ENCODE results near the gene ADAMTSL3.

The ADAMTSL3 gene

DNA sequence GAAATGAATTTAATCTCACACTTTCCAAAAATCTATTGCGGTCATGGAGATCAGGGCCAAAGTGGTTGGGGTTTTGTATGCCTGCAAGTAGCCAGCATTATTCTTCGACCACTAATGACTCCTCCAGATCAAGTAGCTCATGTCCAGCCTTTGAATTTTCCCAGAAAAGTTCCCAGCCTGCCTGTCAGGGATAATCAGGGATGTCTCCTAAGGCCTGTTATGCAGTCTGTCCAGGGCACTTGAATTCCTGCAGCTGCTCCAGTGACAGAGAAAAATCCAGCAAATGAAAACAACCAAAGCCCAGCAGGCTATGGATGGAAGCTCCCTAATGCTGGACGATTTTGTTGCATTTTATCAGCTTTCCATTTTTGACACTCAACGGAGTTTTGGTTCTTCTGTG, 215.4 kb downstream of the ADAMTSL3 start:
- no peak overlapping the region for H2AFZ ChIP-seq (ENCODE audit: low read depth, low read length, severe bottlenecking)
- no peaks in the 10 kb centered on the region for H4K20me1 ChIP-seq (ENCODE audit: low read depth, low read length)
- H3K9me3 ChIP-seq (ENCODE audit: insufficient read depth, low read length) = no peaks in the 10 kb centered on the region
- H3K9ac ChIP-seq (ENCODE audit: low read length) = no peak overlapping the region
- H3K4me2 ChIP-seq (ENCODE audit: low read depth, low read length, poor library complexity, severe bottlenecking) = no peak overlapping the region
- H3K9me2 ChIP-seq (replicated peaks; ENCODE audit: insufficient read depth, low read length) = no peaks in the 10 kb centered on the region
- no peak overlapping the region for H3K27ac ChIP-seq (ENCODE audit: low read depth, low read length)
- no peaks in the 10 kb centered on the region for H3K79me2 ChIP-seq (ENCODE audit: insufficient read depth, low read length)
- no peaks in the 10 kb centered on the region for H3K36me3 ChIP-seq (ENCODE audit: low read length)
- H3K27me3 ChIP-seq (ENCODE audit: low read length) = no peaks in the 10 kb centered on the region
- no peak for TF ChIP-seq EZH2phosphoT487 (conservative IDR thresholded peaks at IDR 0.05; ENCODE audit: low read length)
- TF ChIP-seq, protein P1, sequence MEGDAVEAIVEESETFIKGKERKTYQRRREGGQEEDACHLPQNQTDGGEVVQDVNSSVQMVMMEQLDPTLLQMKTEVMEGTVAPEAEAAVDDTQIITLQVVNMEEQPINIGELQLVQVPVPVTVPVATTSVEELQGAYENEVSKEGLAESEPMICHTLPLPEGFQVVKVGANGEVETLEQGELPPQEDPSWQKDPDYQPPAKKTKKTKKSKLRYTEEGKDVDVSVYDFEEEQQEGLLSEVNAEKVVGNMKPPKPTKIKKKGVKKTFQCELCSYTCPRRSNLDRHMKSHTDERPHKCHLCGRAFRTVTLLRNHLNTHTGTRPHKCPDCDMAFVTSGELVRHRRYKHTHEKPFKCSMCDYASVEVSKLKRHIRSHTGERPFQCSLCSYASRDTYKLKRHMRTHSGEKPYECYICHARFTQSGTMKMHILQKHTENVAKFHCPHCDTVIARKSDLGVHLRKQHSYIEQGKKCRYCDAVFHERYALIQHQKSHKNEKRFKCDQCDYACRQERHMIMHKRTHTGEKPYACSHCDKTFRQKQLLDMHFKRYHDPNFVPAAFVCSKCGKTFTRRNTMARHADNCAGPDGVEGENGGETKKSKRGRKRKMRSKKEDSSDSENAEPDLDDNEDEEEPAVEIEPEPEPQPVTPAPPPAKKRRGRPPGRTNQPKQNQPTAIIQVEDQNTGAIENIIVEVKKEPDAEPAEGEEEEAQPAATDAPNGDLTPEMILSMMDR (IDR thresholded peaks at IDR 0.05; ENCODE audit: insufficient read depth, low read length, poor library complexity, severe bottlenecking) = no peak
- H3K4me3 ChIP-seq (ENCODE audit: insufficient read depth, low read length, poor library complexity, severe bottlenecking) = no peak overlapping the region
- no peaks in the 10 kb centered on the region for H3F3A ChIP-seq (ENCODE audit: insufficient read depth)

GRCh38 chr15:83871808-83872559, 218.1 kb downstream of the ADAMTSL3 start:
- H3K9me3 ChIP-seq (ENCODE audit: insufficient read depth, low read length) = no peaks in the 10 kb centered on the region
- H3K36me3 ChIP-seq (ENCODE audit: low read length) = no peaks in the 10 kb centered on the region
- no peak overlapping the region for H3K4me2 ChIP-seq (ENCODE audit: low read depth, low read length, poor library complexity, severe bottlenecking)
- no peak overlapping the region for H3K9ac ChIP-seq (ENCODE audit: low read length)
- no peaks in the 10 kb centered on the region for H4K20me1 ChIP-seq (ENCODE audit: low read depth, low read length)
- no peak for TF ChIP-seq EZH2phosphoT487 (conservative IDR thresholded peaks at IDR 0.05; ENCODE audit: low read length)
- TF ChIP-seq, protein P1 (IDR thresholded peaks at IDR 0.05; ENCODE audit: insufficient read depth, low read length, poor library complexity, severe bottlenecking) = no peak
- no peak overlapping the region for H3K4me3 ChIP-seq (ENCODE audit: insufficient read depth, low read length, poor library complexity, severe bottlenecking)
- H3K27me3 ChIP-seq (ENCODE audit: low read length) = no peaks in the 10 kb centered on the region
- H3K79me2 ChIP-seq (ENCODE audit: insufficient read depth, low read length) = no peaks in the 10 kb centered on the region
- no peaks in the 10 kb centered on the region for H3K9me2 ChIP-seq (replicated peaks; ENCODE audit: insufficient read depth, low read length)
- no peak overlapping the region for H3K27ac ChIP-seq (ENCODE audit: low read depth, low read length)
- no peak overlapping the region for H2AFZ ChIP-seq (ENCODE audit: low read depth, low read length, severe bottlenecking)
- no peaks in the 10 kb centered on the region for H3F3A ChIP-seq (ENCODE audit: insufficient read depth)

GRCh38 chr15:83873966-83874365, 220.0 kb downstream of the ADAMTSL3 start:
- TF ChIP-seq, protein P1 (IDR thresholded peaks at IDR 0.05; ENCODE audit: insufficient read depth, low read length, poor library complexity, severe bottlenecking) = no peak
- TF ChIP-seq EZH2phosphoT487 (conservative IDR thresholded peaks at IDR 0.05; ENCODE audit: low read length) = no peak
- Histone ChIP-seq H2AFZ (ENCODE audit: low read depth, low read length, severe bottlenecking) (no peak overlapping the region), H3K27ac (ENCODE audit: low read depth, low read length) (no peak overlapping the region), H3K9me3 (ENCODE audit: insufficient read depth, low read length) (no peaks in the 10 kb centered on the region), H3K36me3 (ENCODE audit: low read length) (no peaks in the 10 kb centered on the region), H3K4me3 (ENCODE audit: insufficient read depth, low read length, poor library complexity, severe bottlenecking) (no peak overlapping the region), H3K9ac (ENCODE audit: low read length) (no peak overlapping the region), H4K20me1 (ENCODE audit: low read depth, low read length) (no peaks in the 10 kb centered on the region), H3K9me2 (replicated peaks; ENCODE audit: insufficient read depth, low read length) (no peaks in the 10 kb centered on the region), H3F3A (ENCODE audit: insufficient read depth) (no peaks in the 10 kb centered on the region), H3K27me3 (ENCODE audit: low read length) (no peaks in the 10 kb centered on the region), H3K79me2 (ENCODE audit: insufficient read depth, low read length) (no peaks in the 10 kb centered on the region), H3K4me2 (ENCODE audit: low read depth, low read length, poor library complexity, severe bottlenecking) (no peak overlapping the region)

Measured in SU-DHL-6 (cell line).